Measurements from ENCODE around the gene NCCRP1. TPM values are rescaled to one million over a fixed set of nuclear protein-coding genes. Genes with fewer than 3 reads are reported as not detected.

The NCCRP1 gene
- total and polyA plus RNA-seq, 11 donors: 0.16 TPM; not detected in 10

- intact Hi-C loops (cut with DNase I): loop anchor here in 1 of 10 donors (10.0 kb wide), 1 partner anchor 130 kb away; the partner anchor contains the start of gene LRFN1
- 43 to 44% (median 44%) methylated on average over 9 of the region's 9 CpGs for WGBS, 4 donors
- Histone ChIP-seq H3K36me3 (no peaks in the 10 kb centered on the region), H3K27ac (no peak overlapping the region), H3K9me3 (no peaks in the 10 kb centered on the region), H3K27me3 (peaks cover 13 to 82% (median 41%) of the 10 kb centered on the region in 9 donors), H3K4me1 (peaks cover 0 to 9% (median 0%) of the 10 kb centered on the region in 12 donors), H3K4me3 (no peak overlapping the region)
- ATAC-seq (no peak), DNase-seq (no peak)
- TF ChIP-seq POLR2A (IDR thresholded peaks at IDR 0.05): no peak
- no peak for TF ChIP-seq CTCF (IDR thresholded peaks at IDR 0.05)
Measured at GRCh38 chr19:39194832-39195542, 1.8 kb upstream of the NCCRP1 start.

GRCh38 chr19:39195755-39196154 is 1.0 kb upstream of the NCCRP1 start:
- Histone ChIP-seq H3K4me3 (no peak overlapping the region), H3K9me3 (no peaks in the 10 kb centered on the region), H3K27ac (no peak overlapping the region), H3K4me1 (peaks cover 0 to 9% (median 0%) of the 10 kb centered on the region in 12 donors), H3K27me3 (peaks cover 14 to 90% (median 49%) of the 10 kb centered on the region in 9 donors), H3K36me3 (no peaks in the 10 kb centered on the region)
- intact Hi-C loops (cut with DNase I): loop anchor here in 1 of 10 donors (10.0 kb wide), 1 partner anchor 129 kb away; the partner anchor contains the start of gene LRFN1
- 46 to 52% (median 48%) methylated on average over 9 of the region's 9 CpGs for WGBS, 4 donors
- TF ChIP-seq POLR2A (IDR thresholded peaks at IDR 0.05): no peak
- no peak for TF ChIP-seq CTCF (IDR thresholded peaks at IDR 0.05)
- ATAC-seq: no peak
- no peak for DNase-seq

- H3K4me3 ChIP-seq: no peak overlapping the region
- H3K27ac ChIP-seq: no peak overlapping the region
- peaks cover 15 to 92% (median 54%) of the 10 kb centered on the region in 9 donors for H3K27me3 ChIP-seq
- H3K36me3 ChIP-seq: no peaks in the 10 kb centered on the region
- 5 to 14% (median 9%) methylated on average over 5 to 7 of the region's 7 CpGs for WGBS, 4 donors
- ATAC-seq: no peak
- H3K4me1 ChIP-seq: peaks cover 0 to 9% (median 0%) of the 10 kb centered on the region in 12 donors
- intact Hi-C loops (cut with DNase I): loop anchor here in 1 of 10 donors (10.0 kb wide), 1 partner anchor 128 kb away; the partner anchor contains the start of gene LRFN1
- H3K9me3 ChIP-seq: no peaks in the 10 kb centered on the region
- DNase-seq: no peak
- TF ChIP-seq POLR2A (IDR thresholded peaks at IDR 0.05) (no peak), CTCF (IDR thresholded peaks at IDR 0.05) (no peak)
Measured at GRCh38 chr19:39196320-39196719, 444 bp upstream of the NCCRP1 start.

GRCh38 chr19:39197808-39198207 is 1.0 kb downstream of the NCCRP1 start:
- Histone ChIP-seq H3K4me1 (peaks cover 0 to 9% (median 0%) of the 10 kb centered on the region in 12 donors), H3K9me3 (no peaks in the 10 kb centered on the region), H3K4me3 (no peak overlapping the region), H3K36me3 (no peaks in the 10 kb centered on the region), H3K27ac (no peak overlapping the region), H3K27me3 (peaks cover 17 to 97% (median 67%) of the 10 kb centered on the region in 9 donors)
- WGBS, 4 donors: 44 to 55% (median 48%) methylated on average over 5 of the region's 5 CpGs
- ATAC-seq (no peak), DNase-seq (no peak)
- intact Hi-C loops (cut with DNase I): loop anchor here in 1 of 10 donors (10.0 kb wide), 1 partner anchor 127 kb away; the partner anchor contains the start of gene LRFN1
- no peak for TF ChIP-seq CTCF (IDR thresholded peaks at IDR 0.05)
